ENCODE data around the gene CEP83. TPM values are rescaled to one million over a fixed set of nuclear protein-coding genes. Genes with fewer than 3 reads are reported as not detected.

Gene CEP83
- polyA plus RNA-seq, 1 donor (not counting 4 experiments of a cell fraction or from before 2014, with no cell fraction given): 9.5 TPM

DNA sequence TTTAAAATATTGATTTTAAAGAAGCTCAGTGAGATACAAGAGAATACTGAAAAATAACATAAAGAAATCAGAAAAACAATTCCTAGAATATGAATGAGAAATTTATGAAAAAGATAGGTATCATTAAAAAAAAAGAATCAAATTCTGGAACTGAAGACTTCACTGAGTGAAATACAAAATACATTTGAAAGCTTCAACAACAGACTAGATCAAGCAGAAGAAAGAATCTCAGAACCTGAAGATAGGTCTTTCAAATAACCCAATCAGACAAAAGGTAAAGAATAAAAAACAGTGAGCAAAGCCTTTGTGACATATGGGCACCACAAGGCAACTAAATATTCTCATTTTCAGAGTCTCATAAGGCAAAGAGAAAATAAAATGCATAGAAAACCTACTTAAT, 29.4 kb downstream of the CEP83 start:
- no peaks in the 10 kb centered on the region for H4K20me1 ChIP-seq (ENCODE audit: control insufficient read depth, extremely low read depth, insufficient read depth, low read length)
- H3K9me3 ChIP-seq (ENCODE audit: control insufficient read depth, low read depth, low read length): no peaks in the 10 kb centered on the region
- peaks cover 15% of the 10 kb centered on the region for H3K79me2 ChIP-seq (ENCODE audit: control insufficient read depth, insufficient read depth, low read length)
- H3K27ac ChIP-seq (ENCODE audit: control insufficient read depth, insufficient read depth, low read length): no peak overlapping the region
- DNase-seq (ENCODE audit: low read depth, low spot score) (no peak), FAIRE-seq (no peak)
- no peak overlapping the region for H2AFZ ChIP-seq (ENCODE audit: control insufficient read depth, low read length)
- H3K4me2 ChIP-seq (ENCODE audit: control insufficient read depth, extremely low read depth, insufficient read depth, low read depth, low read length): no peak overlapping the region
- H3K9me1 ChIP-seq (ENCODE audit: control insufficient read depth, extremely low read depth, insufficient read depth, low read length): no peaks in the 10 kb centered on the region
- no peaks in the 10 kb centered on the region for H3K36me3 ChIP-seq (ENCODE audit: control insufficient read depth in 2 of 2, extremely low read depth in 1 of 2, insufficient read depth in 2 of 2, low read length in 2 of 2)
- TF ChIP-seq EZH2 (IDR thresholded peaks at IDR 0.05; ENCODE audit: low read length): no peak
- no peak for TF ChIP-seq CTCF (optimal IDR thresholded peaks at IDR 0.05 in 1 of 3, IDR thresholded peaks at IDR 0.05 in 1 of 3, conservative IDR thresholded peaks at IDR 0.05 in 1 of 3; ENCODE audit: extremely low read depth in 1 of 3, insufficient read depth in 2 of 3, low read length in 3 of 3)
- H3K9ac ChIP-seq (ENCODE audit: control insufficient read depth, extremely low read depth, insufficient read depth, low read length): no peak overlapping the region
- H3K4me1 ChIP-seq (ENCODE audit: control insufficient read depth, extremely low read depth, insufficient read depth, low read length): no peaks in the 10 kb centered on the region
- no peaks in the 10 kb centered on the region for H3K27me3 ChIP-seq (ENCODE audit: control insufficient read depth, extremely low read depth, insufficient read depth, low read length)
- dilution Hi-C loops (cut with MboI; ENCODE audit: extremely low pct_ligation_motif_present, low sequenced_read_pairs): no loop called here
- no peak overlapping the region for H3K4me3 ChIP-seq (ENCODE audit: control insufficient read depth in 2 of 3, extremely low read depth in 1 of 3, insufficient read depth in 2 of 3, low read depth in 1 of 3, low read length in 3 of 3)

- dilution Hi-C loops (cut with MboI; ENCODE audit: extremely low pct_ligation_motif_present, low sequenced_read_pairs): no loop called here
- Histone ChIP-seq H3K9me1 (ENCODE audit: control insufficient read depth, extremely low read depth, insufficient read depth, low read length) (no peaks in the 10 kb centered on the region), H3K79me2 (ENCODE audit: control insufficient read depth, insufficient read depth, low read length) (peaks cover 11% of the 10 kb centered on the region)
Measured at GRCh38 chr12:94429633-94430032, 30.0 kb downstream of the CEP83 start.

More at GRCh38 chr12:94429633-94430032, 30.0 kb downstream of the CEP83 start:
- Histone ChIP-seq H2AFZ (ENCODE audit: control insufficient read depth, low read length) (no peak overlapping the region), H3K4me1 (ENCODE audit: control insufficient read depth, extremely low read depth, insufficient read depth, low read length) (no peaks in the 10 kb centered on the region), H4K20me1 (ENCODE audit: control insufficient read depth, extremely low read depth, insufficient read depth, low read length) (no peaks in the 10 kb centered on the region), H3K27me3 (ENCODE audit: control insufficient read depth, extremely low read depth, insufficient read depth, low read length) (no peaks in the 10 kb centered on the region), H3K9ac (ENCODE audit: control insufficient read depth, extremely low read depth, insufficient read depth, low read length) (no peak overlapping the region), H3K4me2 (ENCODE audit: control insufficient read depth, extremely low read depth, insufficient read depth, low read depth, low read length) (no peak overlapping the region), H3K27ac (ENCODE audit: control insufficient read depth, insufficient read depth, low read length) (no peak overlapping the region), H3K4me3 (ENCODE audit: control insufficient read depth in 2 of 3, extremely low read depth in 1 of 3, insufficient read depth in 2 of 3, low read depth in 1 of 3, low read length in 3 of 3) (no peak overlapping the region), H3K36me3 (ENCODE audit: control insufficient read depth in 2 of 2, extremely low read depth in 1 of 2, insufficient read depth in 2 of 2, low read length in 2 of 2) (no peaks in the 10 kb centered on the region), H3K9me3 (ENCODE audit: control insufficient read depth, low read depth, low read length) (no peaks in the 10 kb centered on the region)
- FAIRE-seq: no peak
- TF ChIP-seq EZH2 (IDR thresholded peaks at IDR 0.05; ENCODE audit: low read length) (no peak), CTCF (optimal IDR thresholded peaks at IDR 0.05 in 1 of 3, IDR thresholded peaks at IDR 0.05 in 1 of 3, conservative IDR thresholded peaks at IDR 0.05 in 1 of 3; ENCODE audit: extremely low read depth in 1 of 3, insufficient read depth in 2 of 3, low read length in 3 of 3) (no peak)
- no peak for DNase-seq (ENCODE audit: low read depth, low spot score)
